PC-9 (cell line): ENCODE measurements around the gene VGLL4. TPM values are rescaled to one million over a fixed set of nuclear protein-coding genes. Genes with fewer than 3 reads are reported as not detected.

Source experiments
- BruUV-seq: library from RNA; stranded (reverse); fragments of 400-500 nt; replicated peaks from 2 replicates; lab custom pipeline; 2021; lab: Mats Ljungman, UMichigan
- CTCF ChIA-PET: fragments of 300-600 bp; sonication (Branson Sonifier 250); formaldehyde crosslinking; loops from one replicate; lab custom pipeline; 2022; ENCODE audit warnings: antibody characterized with exemption; lab: Charles Lee
- POLR2A ChIA-PET: fragments of 300-600 bp; sonication (Branson Sonifier 250); formaldehyde crosslinking; loops from one replicate; lab custom pipeline; 2022; ENCODE audit warnings: antibody characterized with exemption; ENCODE audit not compliant: unreplicated experiment; lab: Charles Lee
- DNase-seq, 2 experiments: peaks; one replicate each; pipeline versions ENCODE4 v3.0.0 to v3.0.0-alpha.2; 2015 to 2022; ENCODE audit warnings: mixed read lengths in 1 of 2
- H2AFZ ChIP-seq: fragments of 200-600 bp; sonication (generic); 2 replicates; pipeline ENCODE4 v1.8.1; 2017; ENCODE audit warnings: antibody characterized with exemption
- H3F3A ChIP-seq: fragments of 200-600 bp; sonication (generic); 2 replicates; pipeline ENCODE4 v1.8.1; 2017; ENCODE audit warnings: antibody characterized with exemption, mild to moderate bottlenecking, low read depth; ENCODE audit not compliant: insufficient read depth
- H3K27ac ChIP-seq: fragments of 200-600 bp; sonication (generic); 2 replicates; pipeline ENCODE4 v1.6.1; 2016; ENCODE audit warnings: mixed run types
- H3K27me3 ChIP-seq: fragments of 200-600 bp; sonication (generic); 2 replicates; pipeline ENCODE4 v1.6.1; 2016; ENCODE audit warnings: low read depth, mixed run types; ENCODE audit not compliant: insufficient read depth
- H3K36me3 ChIP-seq: fragments of 200-600 bp; sonication (generic); 2 replicates; pipeline ENCODE4 v1.6.1; 2016; ENCODE audit warnings: low read depth, mixed run types
- H3K4me1 ChIP-seq: fragments of 200-600 bp; sonication (generic); replicated peaks from 2 replicates; pipeline ENCODE4 v1.6.1; 2016; ENCODE audit warnings: mixed run types; ENCODE audit not compliant: insufficient read depth
- H3K4me2 ChIP-seq: fragments of 200-600 bp; sonication (generic); 2 replicates; pipeline ENCODE4 v1.6.1; 2017; ENCODE audit warnings: mixed run types
- H3K4me3 ChIP-seq: fragments of 200-600 bp; sonication (generic); 2 replicates; pipeline ENCODE4 v1.6.1; 2016; ENCODE audit warnings: mixed run types
- H3K79me2 ChIP-seq: fragments of 200-600 bp; sonication (generic); 2 replicates; pipeline ENCODE4 v1.6.1; 2017; ENCODE audit warnings: low read depth, mixed run types
- H3K9me2 ChIP-seq: fragments of 200-600 bp; sonication (generic); 2 replicates; pipeline ENCODE4 v1.8.1; 2017; ENCODE audit warnings: mild to moderate bottlenecking; ENCODE audit not compliant: insufficient read depth
- H3K9me3 ChIP-seq: fragments of 200-600 bp; sonication (generic); 2 replicates; pipeline ENCODE4 v1.8.1; 2016; ENCODE audit warnings: low read depth; ENCODE audit not compliant: insufficient read depth
- H4K20me1 ChIP-seq: fragments of 200-600 bp; sonication (generic); 2 replicates; pipeline ENCODE4 v1.8.1; 2017; ENCODE audit not compliant: insufficient read depth
- EZH2 ChIP-seq: fragments of 200-600 bp; sonication (generic); IDR thresholded peaks from 2 replicates; pipeline ENCODE4 v1.8.0; 2017; ENCODE audit warnings: antibody characterized with exemption, low read depth
- intact Hi-C: fragments of 100-400 bp; cut with micrococcal nuclease; formaldehyde crosslinking; loops from one replicate; pipeline ENCODE4 v1.10.0; 2022; ENCODE audit not compliant: unreplicated experiment
- total RNA-seq: library from RNA; stranded (reverse); gene quantifications from 2 replicates; pipeline ENCODE4 v1.2.3, GENCODE V29; 2021
- TF ChIP-seq, protein P1 (sequence below): fragments of 200-600 bp; sonication (generic); conservative IDR thresholded peaks from 2 replicates; pipeline ENCODE4 v1.6.1; 2017; ENCODE audit warnings: mixed run types, antibody characterized with exemption, mild to moderate bottlenecking, moderate library complexity

VGLL4 gene
- total RNA-seq, 1 experiment from 2014 or later = 42.2 TPM

DNA sequence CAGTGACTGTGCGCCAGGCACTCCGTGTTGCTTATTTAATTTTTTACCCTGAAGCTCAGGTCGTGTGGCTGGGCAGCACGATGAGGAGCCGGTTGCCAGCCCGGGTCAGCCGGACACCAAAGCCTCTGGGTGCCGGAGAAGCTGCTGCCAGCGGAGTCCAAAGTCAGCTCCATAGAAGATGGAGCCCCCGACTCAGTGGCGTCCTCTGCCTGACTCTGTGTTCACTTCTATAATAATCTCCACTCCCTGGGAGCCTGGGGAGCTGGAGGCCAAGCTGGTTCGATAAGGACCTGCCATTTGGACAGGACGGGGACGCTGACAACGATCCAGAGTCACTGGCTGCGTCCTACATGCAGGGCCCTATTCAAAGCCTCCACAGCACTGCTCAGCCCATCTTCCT lies 78.6 kb downstream of the VGLL4 start:
- Histone ChIP-seq H3K27me3 (no peaks in the 10 kb centered on the region), H3K27ac (no peak overlapping the region), H3K4me3 (no peak overlapping the region), H3K9me3 (no peaks in the 10 kb centered on the region), H3K36me3 (no peaks in the 10 kb centered on the region; the same call in 1 of the 2 replicates), H3F3A (peaks cover 27% of the 10 kb centered on the region), H3K79me2 (peaks cover 32% of the 10 kb centered on the region), H3K4me1 (peaks cover 28% of the 10 kb centered on the region), H3K9me2 (no peaks in the 10 kb centered on the region), H3K4me2 (no peak overlapping the region), H4K20me1 (peaks cover 54% of the 10 kb centered on the region), H2AFZ (no peak overlapping the region)
- no TSS peak for BruUV-seq
- POLR2A ChIA-PET = no interaction called here
- TF ChIP-seq, protein P1, sequence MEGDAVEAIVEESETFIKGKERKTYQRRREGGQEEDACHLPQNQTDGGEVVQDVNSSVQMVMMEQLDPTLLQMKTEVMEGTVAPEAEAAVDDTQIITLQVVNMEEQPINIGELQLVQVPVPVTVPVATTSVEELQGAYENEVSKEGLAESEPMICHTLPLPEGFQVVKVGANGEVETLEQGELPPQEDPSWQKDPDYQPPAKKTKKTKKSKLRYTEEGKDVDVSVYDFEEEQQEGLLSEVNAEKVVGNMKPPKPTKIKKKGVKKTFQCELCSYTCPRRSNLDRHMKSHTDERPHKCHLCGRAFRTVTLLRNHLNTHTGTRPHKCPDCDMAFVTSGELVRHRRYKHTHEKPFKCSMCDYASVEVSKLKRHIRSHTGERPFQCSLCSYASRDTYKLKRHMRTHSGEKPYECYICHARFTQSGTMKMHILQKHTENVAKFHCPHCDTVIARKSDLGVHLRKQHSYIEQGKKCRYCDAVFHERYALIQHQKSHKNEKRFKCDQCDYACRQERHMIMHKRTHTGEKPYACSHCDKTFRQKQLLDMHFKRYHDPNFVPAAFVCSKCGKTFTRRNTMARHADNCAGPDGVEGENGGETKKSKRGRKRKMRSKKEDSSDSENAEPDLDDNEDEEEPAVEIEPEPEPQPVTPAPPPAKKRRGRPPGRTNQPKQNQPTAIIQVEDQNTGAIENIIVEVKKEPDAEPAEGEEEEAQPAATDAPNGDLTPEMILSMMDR = no peak
- TF ChIP-seq EZH2 = no peak
- intact Hi-C loops = loop anchor here (5.0 kb wide), 1 partner anchor 77 kb away; the partner anchor contains the start of gene VGLL4
- CTCF ChIA-PET = no interaction called here
- no peak for DNase-seq

DNA sequence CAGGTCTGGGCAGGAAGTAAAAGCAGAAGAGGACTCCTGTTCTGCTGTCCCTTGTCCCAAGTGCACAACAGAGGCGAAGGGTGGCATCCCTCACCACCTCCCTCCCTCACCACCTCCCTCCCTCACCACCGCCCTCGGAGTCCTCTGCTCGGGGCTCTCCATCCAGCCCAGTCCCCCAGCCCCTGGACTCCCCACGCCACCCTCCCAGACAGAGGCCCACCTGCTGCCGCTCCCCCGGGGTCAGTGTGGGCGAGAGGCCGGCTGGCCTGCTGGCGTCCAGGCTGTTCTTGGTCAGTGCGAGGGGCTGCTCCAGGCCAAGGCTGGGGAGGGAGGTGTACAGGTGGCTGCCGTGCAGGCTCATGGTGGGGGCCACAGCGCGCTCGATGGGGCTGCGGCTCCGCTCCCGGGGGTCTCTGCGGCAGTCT lies 79.1 kb downstream of the VGLL4 start:
- DNase-seq = no peak
- Histone ChIP-seq H3K27ac (no peak overlapping the region), H3K79me2 (peaks cover 27% of the 10 kb centered on the region), H3K4me2 (no peak overlapping the region), H3F3A (peaks cover 25% of the 10 kb centered on the region), H3K27me3 (no peaks in the 10 kb centered on the region), H3K4me3 (no peak overlapping the region), H3K9me2 (no peaks in the 10 kb centered on the region), H3K36me3 (no peaks in the 10 kb centered on the region; the same call in 1 of the 2 replicates), H3K9me3 (no peaks in the 10 kb centered on the region), H4K20me1 (peaks cover 57% of the 10 kb centered on the region), H2AFZ (no peak overlapping the region), H3K4me1 (peaks cover 23% of the 10 kb centered on the region)
- ChIA-PET POLR2A (no interaction called here), CTCF (no interaction called here)
- intact Hi-C loops = loop anchor here (5.0 kb wide), 1 partner anchor 78 kb away; the partner anchor contains the start of gene VGLL4
- BruUV-seq = no TSS peak
- no peak for TF ChIP-seq EZH2
- TF ChIP-seq, protein P1 = no peak

DNA sequence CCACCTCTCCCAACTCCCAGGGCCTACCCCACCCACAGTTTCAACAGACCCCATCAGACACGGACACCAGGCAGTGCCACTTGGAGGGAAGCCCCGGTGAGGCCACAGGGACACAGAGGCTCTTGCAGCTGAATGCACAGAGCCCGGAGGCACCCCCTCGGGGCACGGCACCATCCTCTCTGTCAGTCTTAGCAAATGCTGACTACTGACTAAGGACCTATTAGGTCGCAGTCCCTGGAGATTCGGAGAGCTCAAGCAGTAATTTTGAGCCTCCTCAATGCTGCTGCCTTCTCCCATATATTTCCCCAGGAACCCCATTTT lies 79.9 kb downstream of the VGLL4 start:
- POLR2A ChIA-PET = no interaction called here

More for the DNA sequence above, 79.9 kb downstream of the VGLL4 start:
- Histone ChIP-seq H3K4me3 (no peak overlapping the region), H3K36me3 (no peaks in the 10 kb centered on the region; the same call in 1 of the 2 replicates), H3K4me1 (peaks cover 15% of the 10 kb centered on the region), H3K27me3 (no peaks in the 10 kb centered on the region), H4K20me1 (peaks cover 62% of the 10 kb centered on the region), H3K4me2 (no peak overlapping the region), H2AFZ (no peak overlapping the region), H3K27ac (no peak overlapping the region), H3K79me2 (peaks cover 21% of the 10 kb centered on the region), H3K9me3 (no peaks in the 10 kb centered on the region), H3F3A (peaks cover 18% of the 10 kb centered on the region), H3K9me2 (no peaks in the 10 kb centered on the region)
- CTCF ChIA-PET = no interaction called here
- no peak for DNase-seq
- TF ChIP-seq, protein P1 = no peak
- TF ChIP-seq EZH2 = no peak
- intact Hi-C loops = no loop called here
- BruUV-seq = no TSS peak
